ENCODE measurements around the gene GAS7. TPM values are rescaled to one million over a fixed set of nuclear protein-coding genes. Genes with fewer than 3 reads are reported as not detected.

Gene GAS7
- total RNA-seq, 1 experiment from 2014 or later, result 4.1 TPM

- RAD21 ChIA-PET (ENCODE audit: low non-redundant PET in 1 of 2, low total read pairs in 2 of 2, uncharacterized antibody in 2 of 2, unreplicated experiment in 2 of 2), result no interaction called here
- H3K9me2 ChIP-seq (ENCODE audit: insufficient read depth), result no peaks in the 10 kb centered on the region
- CTCF ChIA-PET, result interaction anchor here (1.5 kb wide), 1 partner anchor 16 kb away, joined by 4 read pairs; no protein-coding TSS in a partner anchor
These were observed 210.4 kb downstream of the GAS7 start for GRCh38 chr17:9987779-9988585.

More at GRCh38 chr17:9987779-9988585, 210.4 kb downstream of the GAS7 start:
- Histone ChIP-seq H4K20me1 (ENCODE audit: insufficient read depth) (no peaks in the 10 kb centered on the region), H3K27ac (ENCODE audit: low read depth, low read length) (no peak overlapping the region), H2AFZ (ENCODE audit: low read depth, low read length, poor library complexity, severe bottlenecking) (no peak overlapping the region), H3K9me3 (ENCODE audit: control insufficient read depth in 1 of 2, insufficient read depth in 1 of 2, low read depth in 1 of 2, low read length in 2 of 2) (no peaks in the 10 kb centered on the region), H3K4me1 (ENCODE audit: control insufficient read depth in 1 of 2, insufficient read depth in 2 of 2, low read length in 2 of 2) (no peaks in the 10 kb centered on the region), H3K36me3 (ENCODE audit: control insufficient read depth in 1 of 2, insufficient read depth in 2 of 2, low read length in 2 of 2) (no peaks in the 10 kb centered on the region), H3K4me2 (ENCODE audit: low read length) (no peak overlapping the region), H3K27me3 (ENCODE audit: insufficient read depth, low read length) (no peaks in the 10 kb centered on the region), H3K4me3 (replicated peaks in 1 of 2; ENCODE audit: low read depth in 1 of 2, low read length in 2 of 2) (no peak overlapping the region), H3K9ac (ENCODE audit: low read length) (no peak overlapping the region), H3K79me2 (ENCODE audit: insufficient read depth, low read length) (no peaks in the 10 kb centered on the region)
- no peak for DNase-seq (ENCODE audit: low read depth, low spot score)
- intact Hi-C loops (cut with micrococcal nuclease), result no loop called here
- peak; percentile 46 for TF ChIP-seq RAD21 (IDR thresholded peaks at IDR 0.05; ENCODE audit: low read depth)
- TF ChIP-seq YY1 (IDR thresholded peaks at IDR 0.05; ENCODE audit: extremely low read depth, insufficient replicate concordance, low read depth, low read length), result no peak
- TF ChIP-seq SIN3A (IDR thresholded peaks at IDR 0.05; ENCODE audit: low read depth), result no peak
- peak; percentile 33 to 84 (median 81); a peak in 4 of 6 replicates for TF ChIP-seq CTCF (IDR thresholded peaks at IDR 0.05 in 2 of 3, conservative IDR thresholded peaks at IDR 0.05 in 1 of 3; ENCODE audit: borderline replicate concordance in 1 of 3, insufficient read depth in 1 of 3, low read depth in 2 of 3, low read length in 2 of 3)
- no TSS peak for BruUV-seq (replicated peaks)
- POLR2A ChIA-PET, result interaction anchor here (0.6 kb wide), 1 partner anchor 22 kb away, joined by 4 read pairs; no protein-coding TSS in a partner anchor
- ATAC-seq, result peak; percentile 85

Measured in HCT116 (cell line).